ENCODE measurements around the gene RALGPS2.

The RALGPS2 gene

GRCh38 chr1:178940068-178940765 is 215.2 kb downstream of the RALGPS2 start:
- no peak for TF ChIP-seq CTCF (IDR thresholded peaks at IDR 0.05)

- TF ChIP-seq CTCF (IDR thresholded peaks at IDR 0.05): no peak
Observed at GRCh38 chr1:178941261-178941689, 216.2 kb downstream of the RALGPS2 start.

GRCh38 chr1:178941849-178942248 is 216.8 kb downstream of the RALGPS2 start:
- TF ChIP-seq CTCF (IDR thresholded peaks at IDR 0.05): no peak

- TF ChIP-seq CTCF (IDR thresholded peaks at IDR 0.05): no peak
Observed at GRCh38 chr1:178942285-178943198, 217.5 kb downstream of the RALGPS2 start.

- no peak for TF ChIP-seq CTCF (IDR thresholded peaks at IDR 0.05)
Observed at GRCh38 chr1:178944729-178945128, 219.7 kb downstream of the RALGPS2 start.

- no peak for TF ChIP-seq CTCF (IDR thresholded peaks at IDR 0.05)
Observed at GRCh38 chr1:178945763-178946266, 220.8 kb downstream of the RALGPS2 start.

- no peak for TF ChIP-seq CTCF (IDR thresholded peaks at IDR 0.05)
Observed at GRCh38 chr1:178946416-178946815, 221.4 kb downstream of the RALGPS2 start.

All from LNCAP (cell line).